Anterior cingulate cortex (tissue), 58 donors: ENCODE data around the gene TRIM63.
A peak's percentile ranks its signal among the peaks of the same experiment; 100 is the strongest.

Experiments
- DNase-seq, 58 donors: peaks; one replicate each; lab custom pipeline; 2025; lab: John Stamatoyannopoulos, UW

Gene TRIM63

DNA sequence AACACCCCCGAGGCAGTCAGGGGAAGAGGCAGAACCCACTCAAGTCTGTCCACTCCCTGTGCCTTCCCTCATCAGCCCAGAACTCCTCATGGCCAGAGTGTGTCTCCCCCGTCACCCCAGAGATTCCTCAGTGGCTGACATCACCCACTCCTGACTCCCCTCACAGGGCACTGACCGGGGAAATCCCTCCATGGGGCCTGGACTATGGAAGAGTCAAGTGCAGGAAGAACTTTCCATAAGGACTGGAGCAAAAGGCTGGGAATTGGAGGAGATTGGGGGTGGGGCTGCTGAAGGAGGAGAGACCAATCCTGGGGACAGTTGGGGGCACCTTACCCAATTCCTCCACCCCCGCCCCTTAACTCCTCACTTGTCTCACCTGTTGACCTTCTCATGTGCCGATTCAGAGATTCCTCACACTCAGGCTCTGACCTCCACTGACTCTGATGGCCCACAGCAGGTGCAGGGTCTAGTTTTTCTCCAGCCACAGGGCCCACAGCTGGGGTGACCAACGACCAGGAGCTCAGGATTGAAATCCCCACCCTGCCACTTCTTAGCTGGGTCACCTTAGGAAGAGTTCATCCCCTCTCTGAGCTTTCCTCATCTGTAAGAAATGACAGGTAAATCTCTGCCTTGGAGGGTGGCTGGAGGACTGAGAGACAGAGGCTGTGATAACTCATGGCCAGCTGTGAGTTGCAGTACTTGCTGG, 46.3 kb downstream of the TRIM63 start:
- DNase-seq, result no peak

DNA sequence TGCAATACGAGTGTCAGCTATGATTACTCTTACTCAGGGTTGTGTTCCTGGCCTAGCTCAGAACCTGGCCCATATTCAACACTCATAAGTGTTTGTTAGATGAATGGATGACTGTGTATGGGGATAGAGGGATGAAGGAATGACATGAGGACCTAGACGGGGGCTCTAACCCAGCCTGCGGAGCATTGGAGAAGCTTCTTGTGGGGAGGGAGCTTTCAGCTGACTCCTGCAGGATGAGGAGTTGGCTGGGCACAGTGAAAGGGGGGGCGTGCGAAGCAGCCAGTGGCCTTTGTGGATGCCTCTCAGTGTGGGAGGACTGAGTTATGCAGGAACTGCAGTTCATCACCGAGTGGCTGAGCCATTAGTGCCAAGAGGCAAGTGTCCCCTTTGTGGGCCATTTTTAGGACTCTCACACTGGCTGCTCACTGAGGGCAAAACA, 47.1 kb downstream of the TRIM63 start:
- peak in 18 of 58 donors; percentile 14 to 53 (median 33) for DNase-seq

GRCh38 chr1:26019641-26020315, 47.7 kb downstream of the TRIM63 start:
- no peak for DNase-seq

- DNase-seq, result no peak
Observed at GRCh38 chr1:26017606-26018005, 49.8 kb downstream of the TRIM63 start.

GRCh38 chr1:26016953-26017545, 50.4 kb downstream of the TRIM63 start:
- DNase-seq, result no peak

- peak in 26 of 58 donors; percentile 16 to 66 (median 42) for DNase-seq
Observed at GRCh38 chr1:26016258-26016952, 51.0 kb downstream of the TRIM63 start.

GRCh38 chr1:26015358-26015757, 52.1 kb downstream of the TRIM63 start:
- no peak for DNase-seq

- no peak for DNase-seq
Observed at GRCh38 chr1:26014179-26014578, 53.3 kb downstream of the TRIM63 start.

GRCh38 chr1:26012864-26013263, 54.6 kb downstream of the TRIM63 start:
- no peak for DNase-seq

- DNase-seq, result no peak
Observed at GRCh38 chr1:26010825-26011224, 56.6 kb downstream of the TRIM63 start.

GRCh38 chr1:26009796-26010447, 57.5 kb downstream of the TRIM63 start:
- no peak for DNase-seq

- DNase-seq, result no peak
Observed at GRCh38 chr1:26006710-26007109, 60.7 kb downstream of the TRIM63 start.

- no peak for DNase-seq
Observed at GRCh38 chr1:26005434-26006105, 61.9 kb downstream of the TRIM63 start.

DNA sequence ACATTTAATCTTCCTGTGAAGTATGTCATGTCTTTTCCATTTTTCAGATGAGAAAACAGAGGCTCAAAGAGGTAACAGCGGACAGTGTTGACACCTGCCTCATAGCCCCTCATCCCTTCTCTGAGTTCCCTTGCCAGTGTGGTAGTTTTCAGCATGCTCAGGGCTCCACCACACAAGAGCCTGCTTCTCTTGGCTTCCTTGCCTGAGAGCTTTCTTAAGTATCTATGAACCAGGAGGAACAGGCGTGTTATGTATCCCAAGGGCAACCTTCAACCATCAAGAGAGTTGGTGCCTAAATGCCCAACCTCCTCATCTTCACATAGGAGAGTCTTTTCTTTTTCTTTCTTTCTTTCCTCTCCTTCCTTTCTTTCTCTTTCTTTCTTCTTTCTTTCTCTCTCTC, 63.7 kb downstream of the TRIM63 start:
- DNase-seq, result no peak

DNA sequence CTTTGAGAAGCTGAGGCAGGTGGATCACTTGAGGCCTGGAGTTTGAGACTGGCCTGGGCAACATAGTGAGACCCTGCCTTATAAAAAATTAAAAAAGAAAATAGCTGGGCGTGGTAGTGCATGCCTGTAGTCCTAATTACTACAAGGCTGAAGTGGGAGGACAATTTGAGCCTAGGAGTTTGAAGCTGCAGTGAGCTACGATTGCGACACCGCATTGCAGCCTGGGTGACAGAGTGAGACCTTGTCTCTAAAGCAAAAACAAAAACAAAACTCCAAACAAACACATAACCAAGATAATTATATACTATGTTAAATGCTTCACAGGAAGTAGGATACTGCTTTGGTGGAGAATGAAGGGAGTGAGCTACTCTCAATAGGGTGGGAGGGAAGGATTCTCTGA, 64.2 kb downstream of the TRIM63 start:
- no peak for DNase-seq
